Stimulated activated CD4-positive, alpha-beta T cell treated with anti-CD3 and anti-CD28 coated beads, Interleukin-2, amount 100 ng/mL, for 48 hours (primary cell): ENCODE measurements around the gene PRKCH.
"Not testable (repeated sequence)": the region's sequence is repeated elsewhere in the genome, so short reads cannot be mapped to it uniquely, and the experiment has no call there.

ENCODE experiments used
- DNase-seq, 2 donors: peaks; one replicate each; pipeline ENCODE4 v3.0.0-alpha.2; 2020

Gene PRKCH

DNA sequence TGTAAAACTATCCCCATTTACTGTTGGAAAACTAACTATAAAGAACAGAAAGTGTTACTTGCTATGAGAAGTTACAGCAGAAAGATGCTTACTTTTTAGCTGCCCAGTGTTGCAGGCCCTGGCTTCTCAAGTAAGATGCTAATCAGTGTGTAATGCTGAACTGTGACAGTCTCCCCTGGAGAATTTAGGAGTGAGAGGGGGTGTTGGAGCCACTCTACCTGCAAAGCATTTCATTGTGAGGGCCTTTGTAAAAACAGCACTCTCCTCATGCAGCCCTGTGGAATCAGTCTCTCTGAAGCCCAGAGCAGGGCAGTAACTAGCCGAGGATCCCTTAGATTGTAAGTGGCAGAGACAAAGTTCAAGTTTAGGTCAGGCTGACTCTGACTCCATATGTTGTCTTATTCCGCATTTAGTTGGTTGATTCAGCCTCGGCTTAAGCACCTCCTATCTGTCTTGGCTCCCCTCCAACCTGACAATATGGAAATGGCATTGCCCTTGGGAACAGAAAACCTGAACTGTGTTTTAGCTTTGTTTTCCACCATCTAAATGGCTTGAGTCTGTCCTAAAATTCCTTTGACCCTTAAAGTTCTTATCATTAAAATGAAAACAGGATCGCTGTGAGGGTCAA lies 141.3 kb downstream of the PRKCH start:
- no peak for DNase-seq

DNA sequence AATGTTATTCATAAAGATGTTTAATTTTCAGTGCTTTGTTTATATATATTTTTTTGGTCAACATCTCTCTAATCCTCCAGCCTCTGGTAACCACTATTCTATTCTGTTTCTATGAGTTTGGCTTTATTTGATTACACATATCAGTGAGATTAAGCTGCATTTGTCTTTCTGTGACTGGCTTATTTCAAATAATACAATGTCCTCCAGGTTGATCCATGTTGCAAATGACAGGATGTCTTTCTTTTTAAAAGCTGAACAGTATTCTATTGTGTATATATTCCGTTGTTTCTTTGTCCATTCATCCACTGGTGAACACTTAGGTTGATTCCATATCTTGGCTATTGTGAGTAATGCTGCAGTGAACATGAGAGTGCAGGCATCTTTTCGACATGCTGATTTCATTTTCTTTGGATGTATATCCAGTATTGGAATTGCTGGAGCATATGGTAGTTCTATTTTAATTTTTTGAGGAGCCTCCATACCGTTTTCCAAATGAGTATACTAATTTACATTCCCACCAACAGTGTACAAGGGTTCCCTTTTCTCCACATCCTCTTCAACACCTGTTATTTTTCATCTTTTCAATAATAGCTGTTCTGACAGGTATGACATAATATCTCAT lies 142.4 kb downstream of the PRKCH start:
- no peak for DNase-seq

DNA sequence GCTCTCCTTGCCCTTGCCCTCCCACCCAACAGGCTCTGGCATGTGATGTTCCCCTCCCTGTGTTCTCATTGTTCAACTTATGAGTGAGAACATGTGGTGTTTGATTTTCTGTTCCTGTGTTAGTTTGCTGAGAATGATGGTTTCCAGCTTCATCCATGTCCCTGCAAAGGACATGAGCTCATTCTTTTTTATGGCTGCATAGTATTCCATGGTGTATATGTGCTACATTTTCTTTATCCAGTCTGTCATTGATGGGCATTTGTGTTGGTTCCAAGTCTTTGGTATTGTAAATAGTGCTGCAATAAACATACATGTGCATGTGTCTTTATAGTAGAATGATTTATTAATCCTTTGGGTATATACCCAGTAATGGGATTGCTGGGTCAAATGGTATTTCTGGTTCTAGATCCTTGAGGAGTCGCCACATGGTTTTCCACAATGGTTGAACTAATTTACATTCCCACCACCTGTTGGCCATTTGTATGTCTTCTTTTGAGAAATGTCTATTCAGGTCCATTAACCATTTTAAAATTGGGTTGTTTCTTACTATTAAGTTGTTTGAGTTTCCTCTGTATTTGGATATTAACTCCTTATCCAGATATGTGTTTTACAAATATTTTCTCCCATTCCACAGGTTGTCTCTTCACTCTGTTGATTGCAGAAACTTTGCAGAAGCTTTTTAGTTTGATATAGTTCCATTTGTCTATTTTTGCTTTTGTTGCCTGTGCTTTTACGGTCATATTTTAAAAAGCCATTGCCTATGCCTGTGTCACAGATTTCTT lies 143.4 kb downstream of the PRKCH start:
- DNase-seq, result not testable (repeated sequence)

DNA sequence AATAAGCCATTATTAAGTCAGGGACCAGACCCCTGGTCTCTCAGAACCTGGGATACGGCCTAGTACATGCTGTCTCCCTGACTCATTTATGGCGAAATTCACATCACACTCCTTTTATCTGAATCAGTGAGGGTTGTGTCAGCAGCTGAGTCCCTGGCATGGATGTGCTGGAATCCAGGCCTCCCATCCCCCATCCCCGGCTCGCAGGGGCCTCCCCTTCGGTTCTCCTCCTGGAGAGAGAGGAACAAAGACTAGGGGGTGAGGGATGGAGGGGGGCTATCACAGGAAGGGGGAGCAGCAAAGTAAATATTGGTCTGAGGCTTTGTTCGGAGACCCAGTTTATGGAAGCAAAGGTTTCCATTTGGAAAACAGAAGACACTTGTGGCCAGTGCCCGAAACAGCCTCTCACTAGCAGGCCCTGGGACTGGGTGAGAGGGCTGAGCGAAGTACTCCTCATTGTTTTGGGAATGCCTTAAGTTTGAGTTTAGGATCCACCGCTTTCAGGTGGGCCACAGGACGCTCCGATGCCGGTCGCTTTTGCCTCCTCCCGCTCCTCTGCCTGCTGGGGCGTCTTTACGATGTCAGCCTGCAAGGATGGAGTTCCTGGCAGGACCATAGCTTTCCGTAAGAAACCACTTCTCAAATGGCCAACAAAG lies 145.0 kb downstream of the PRKCH start:
- DNase-seq, result no peak

DNA sequence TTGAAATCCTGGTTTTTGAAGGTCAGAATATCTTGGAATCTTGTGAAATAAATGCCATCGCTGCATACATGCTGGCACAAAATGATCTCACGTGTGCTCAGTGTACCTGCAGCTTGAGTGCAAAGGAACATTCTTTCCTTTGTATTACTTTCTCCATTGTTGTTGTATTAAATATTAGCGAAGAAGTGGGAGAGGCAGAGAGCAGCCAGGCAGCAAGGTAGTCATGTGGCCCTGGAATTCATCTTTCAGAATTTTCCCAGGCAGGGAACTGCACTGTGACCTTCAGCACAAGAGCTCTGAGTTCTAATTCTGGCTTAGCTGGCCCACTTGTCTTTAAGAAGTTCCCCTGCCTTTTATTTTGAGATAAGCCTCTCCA lies 145.5 kb downstream of the PRKCH start:
- no peak for DNase-seq

DNA sequence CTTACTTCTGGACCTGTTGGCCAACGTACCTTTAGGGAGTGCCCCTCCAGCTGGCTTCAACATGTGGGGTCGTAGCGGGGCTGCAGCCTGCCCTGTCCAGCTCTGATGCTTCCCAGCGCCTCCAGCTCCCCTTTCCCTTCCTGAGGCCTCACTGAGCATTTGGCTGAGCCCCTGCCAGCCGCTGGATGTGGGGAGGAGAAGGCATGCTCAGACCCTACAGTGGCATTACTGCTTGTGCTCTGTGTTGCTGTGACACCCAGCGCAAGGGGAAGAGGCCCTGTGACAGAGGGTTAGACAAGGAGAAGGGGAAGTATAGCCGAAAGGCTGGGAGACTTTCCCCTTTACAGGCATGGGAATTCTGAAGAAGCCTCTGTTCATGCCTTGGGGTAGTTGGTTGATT lies 145.9 kb downstream of the PRKCH start:
- DNase-seq, result no peak

DNA sequence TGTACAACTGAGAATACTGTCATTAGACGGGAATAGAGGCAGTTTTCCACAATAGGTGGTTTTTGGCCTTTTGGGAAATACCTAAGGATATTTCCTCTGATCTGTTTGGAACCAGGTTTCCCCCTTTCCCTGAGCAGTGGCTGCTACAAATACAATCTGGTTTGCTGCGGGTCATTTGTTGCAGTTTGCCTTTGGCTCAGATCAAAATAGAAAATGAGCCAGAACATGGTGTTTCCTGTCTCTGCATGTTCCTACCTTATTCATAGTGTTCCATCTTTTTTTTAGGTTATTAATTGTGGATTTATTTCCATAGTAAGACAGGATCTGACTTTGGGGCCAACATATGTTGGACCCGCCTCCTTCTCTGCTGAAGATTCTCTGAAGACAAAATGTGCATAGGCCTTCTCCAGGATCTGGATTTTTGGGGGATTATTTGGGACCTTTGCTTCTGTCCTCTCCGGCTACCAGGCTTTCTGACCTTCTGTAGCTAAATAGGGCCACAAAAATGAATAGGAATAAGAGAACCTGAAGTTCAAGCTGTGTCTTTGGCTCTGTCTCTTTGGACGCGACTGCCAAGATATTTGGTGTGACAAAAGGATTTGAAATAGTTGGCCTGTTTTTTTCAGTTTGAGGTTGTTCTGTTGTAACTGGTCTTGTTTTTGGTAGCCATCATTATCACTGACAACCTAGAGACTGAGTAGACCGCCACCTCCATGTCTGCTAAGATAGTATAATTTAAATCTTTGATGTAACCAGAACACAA lies 146.9 kb downstream of the PRKCH start:
- no peak for DNase-seq

DNA sequence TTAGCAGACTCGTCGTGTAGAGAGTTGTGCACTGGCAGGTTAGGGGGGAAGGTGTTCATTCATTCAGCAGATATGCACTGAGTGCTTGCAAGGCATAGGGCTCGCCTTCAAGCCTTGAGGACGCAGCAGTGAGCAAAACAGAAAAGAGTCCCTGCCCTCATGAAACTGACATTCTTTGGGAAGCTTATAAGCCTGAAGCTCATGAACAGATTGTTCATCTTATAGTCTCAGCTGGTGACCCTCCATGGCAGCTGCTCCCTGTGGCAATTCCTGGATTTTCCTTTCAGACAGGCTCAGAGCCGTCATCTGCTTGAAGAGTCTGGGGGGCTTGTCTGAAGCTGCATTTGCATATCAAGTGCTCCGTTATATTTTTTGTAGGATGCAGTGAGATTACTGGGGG lies 148.4 kb downstream of the PRKCH start:
- no peak for DNase-seq

DNA sequence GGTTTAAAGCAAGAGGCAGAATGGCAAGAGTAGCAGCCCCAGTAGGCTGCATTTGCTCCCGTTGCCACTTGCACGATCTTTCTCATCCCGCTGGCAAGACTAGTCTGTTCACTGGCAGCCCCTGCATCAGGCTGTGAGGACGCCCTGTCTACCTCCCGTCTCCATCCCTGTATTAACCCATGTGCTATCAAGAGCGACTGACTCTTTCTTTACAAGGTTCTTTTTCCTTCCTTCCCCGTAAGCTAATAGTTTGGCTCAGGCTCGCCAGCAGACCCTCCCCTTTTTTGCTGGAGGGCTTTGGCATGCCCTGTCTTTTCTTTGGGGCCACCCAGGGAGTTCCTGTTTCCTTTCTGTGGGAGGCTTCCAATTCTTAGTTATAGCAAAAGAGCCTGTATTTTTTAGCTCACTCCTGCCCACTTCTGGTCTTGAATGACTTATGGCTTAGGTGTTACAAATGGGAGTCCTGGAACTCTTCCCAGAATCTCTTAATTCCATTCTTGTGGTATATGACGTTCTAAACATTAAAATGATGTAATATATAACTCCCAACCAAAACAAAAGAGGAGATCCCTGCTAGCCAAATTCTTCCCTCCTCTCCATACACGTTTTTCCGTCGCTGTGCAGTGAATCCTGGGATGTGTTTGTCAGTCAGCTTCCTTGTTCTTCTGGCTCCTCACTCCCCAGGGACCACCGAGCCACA lies 149.0 kb downstream of the PRKCH start:
- DNase-seq, result no peak

DNA sequence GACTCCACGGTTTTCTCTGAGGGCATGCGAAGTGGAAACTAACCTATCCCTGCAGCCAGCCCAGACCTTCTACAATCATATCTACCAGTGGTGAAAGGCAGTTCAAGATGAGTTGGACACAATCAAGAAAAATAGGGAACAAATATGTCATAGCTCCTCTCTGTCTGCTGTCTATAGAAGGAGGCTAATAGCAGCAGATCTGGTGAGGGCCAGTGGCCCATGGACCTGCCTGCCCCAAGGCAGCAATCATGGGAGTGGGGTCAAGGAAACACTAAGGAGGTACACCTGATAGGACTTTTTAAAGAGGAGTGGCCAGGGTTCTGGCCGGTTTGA lies 149.5 kb downstream of the PRKCH start:
- no peak for DNase-seq

DNA sequence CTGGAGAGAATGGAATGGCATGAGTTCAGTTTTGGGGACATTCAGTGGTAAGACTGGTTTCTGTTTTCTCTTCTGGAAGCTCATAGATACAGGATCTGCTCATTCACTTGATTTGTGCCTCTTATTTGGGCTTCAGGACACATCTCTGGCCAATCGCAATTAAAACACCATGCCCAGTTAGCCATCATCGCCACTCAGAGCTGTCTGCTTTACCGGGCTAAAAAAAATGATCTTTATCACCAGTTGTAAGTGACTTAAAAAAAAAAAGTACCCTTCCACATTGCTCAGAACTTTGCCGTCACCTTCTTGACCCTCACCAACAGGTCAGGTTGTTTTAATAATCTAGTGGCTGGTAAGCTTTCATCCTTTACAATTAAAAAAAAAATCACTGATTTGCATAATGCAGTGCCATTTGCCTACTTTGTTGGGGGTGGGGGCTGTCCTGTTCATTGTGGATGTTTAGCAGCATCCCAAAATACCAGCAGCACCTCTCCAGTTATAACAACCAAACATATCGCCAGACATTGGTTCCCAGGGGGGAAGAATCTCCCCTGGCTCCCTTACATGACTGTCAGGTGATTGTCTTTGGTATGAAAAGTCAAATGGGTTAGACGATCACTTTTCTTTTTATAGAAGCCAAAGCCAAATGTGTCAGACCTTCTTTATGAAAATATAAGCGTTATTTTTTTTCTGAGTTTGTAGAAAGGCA lies 150.1 kb downstream of the PRKCH start:
- DNase-seq, result no peak

DNA sequence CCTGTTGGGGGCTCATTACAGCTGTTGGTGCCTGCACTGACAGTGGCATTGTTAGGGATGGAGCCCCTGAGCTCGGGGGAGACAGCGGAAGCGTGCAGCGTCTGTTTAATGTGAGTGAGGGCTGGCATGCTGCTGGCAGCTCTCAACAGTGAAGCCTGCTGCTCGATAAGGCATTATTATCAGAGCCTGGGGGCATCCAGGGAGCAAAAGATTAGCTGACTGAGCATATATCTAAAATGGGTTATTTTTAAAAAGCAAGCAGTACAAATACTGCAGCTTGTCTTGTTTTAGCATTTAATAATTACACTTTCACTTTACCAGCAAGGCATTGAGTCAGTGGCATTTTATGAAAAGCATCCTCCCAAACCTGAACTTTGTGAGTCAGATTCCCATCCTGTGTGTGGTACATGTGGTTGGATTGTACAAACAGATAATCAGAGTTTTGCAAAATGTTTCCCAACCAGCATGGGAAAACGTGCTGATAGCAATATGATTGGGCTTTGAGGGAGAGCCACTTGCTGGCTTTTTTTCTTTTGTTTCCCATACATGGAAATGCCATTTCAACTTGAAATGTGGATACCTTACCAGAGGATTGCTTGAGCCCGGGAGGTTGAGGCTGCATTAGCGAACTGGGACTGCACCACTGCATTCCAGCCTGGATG lies 150.8 kb downstream of the PRKCH start:
- no peak for DNase-seq

DNA sequence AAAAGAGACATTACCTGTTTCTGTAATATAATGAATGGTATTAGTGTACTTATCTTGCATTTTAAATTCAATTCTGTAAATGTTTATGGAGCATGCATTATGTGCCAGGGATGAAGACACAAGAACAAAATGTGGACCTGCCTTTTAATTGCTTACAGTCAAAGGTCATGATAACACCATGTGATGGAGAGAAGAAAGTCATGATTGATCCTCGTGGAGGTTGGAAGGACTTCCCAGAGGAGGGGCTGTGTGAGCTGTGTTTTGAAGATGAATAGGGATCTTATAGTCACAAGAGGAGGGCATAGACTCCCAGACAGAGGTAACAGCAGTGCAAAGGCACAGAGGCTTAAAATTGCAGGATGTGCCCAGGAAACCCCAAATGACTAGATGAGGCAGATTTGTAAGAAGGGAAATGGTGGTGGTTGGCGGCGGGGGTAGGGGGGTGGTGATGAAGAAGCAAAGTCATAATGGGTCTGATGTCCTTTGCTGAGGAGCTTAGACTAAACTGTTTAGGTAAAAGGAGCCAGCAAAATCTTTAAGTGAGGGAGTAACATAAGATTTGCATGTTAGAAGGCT lies 151.5 kb downstream of the PRKCH start:
- peak; percentile 66 to 68 for DNase-seq

DNA sequence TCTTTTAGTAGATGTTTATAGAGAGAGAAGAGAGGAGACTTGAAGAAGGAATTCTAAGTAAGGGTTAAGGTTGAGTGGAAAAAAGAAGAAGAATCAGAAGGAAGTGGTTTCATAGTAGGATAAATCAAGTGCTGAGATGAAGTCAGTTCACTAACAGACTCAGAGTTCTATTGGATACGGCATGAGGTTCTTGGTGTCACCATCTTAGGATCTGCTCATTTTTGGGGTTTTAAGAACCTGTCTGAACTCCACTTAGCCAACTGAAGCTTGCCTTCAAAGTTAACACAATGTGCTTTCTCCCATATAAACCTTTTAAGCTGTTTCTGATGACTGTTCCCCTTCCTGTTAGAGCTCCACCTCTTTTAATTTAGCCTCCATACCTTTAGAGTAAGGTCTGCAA lies 152.6 kb downstream of the PRKCH start:
- no peak for DNase-seq

DNA sequence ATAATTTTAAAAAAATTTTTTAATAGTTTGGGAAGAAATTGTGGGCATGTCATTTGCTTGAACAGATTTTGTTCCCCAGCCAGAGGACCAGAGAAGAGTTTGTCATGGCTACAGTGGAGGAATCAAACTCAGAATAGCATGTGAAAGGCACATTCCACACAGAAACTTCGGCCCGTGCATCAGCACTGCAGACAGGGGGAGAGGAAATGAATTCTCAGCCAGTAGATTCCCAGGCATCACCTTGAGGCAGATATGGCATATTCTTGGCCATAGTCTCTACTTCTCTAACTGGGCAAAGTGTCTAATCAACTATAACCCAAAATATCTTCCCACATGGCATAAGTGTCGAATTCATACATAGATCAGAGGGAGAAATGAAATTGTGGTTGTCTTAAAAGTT lies 153.3 kb downstream of the PRKCH start:
- DNase-seq, result no peak

DNA sequence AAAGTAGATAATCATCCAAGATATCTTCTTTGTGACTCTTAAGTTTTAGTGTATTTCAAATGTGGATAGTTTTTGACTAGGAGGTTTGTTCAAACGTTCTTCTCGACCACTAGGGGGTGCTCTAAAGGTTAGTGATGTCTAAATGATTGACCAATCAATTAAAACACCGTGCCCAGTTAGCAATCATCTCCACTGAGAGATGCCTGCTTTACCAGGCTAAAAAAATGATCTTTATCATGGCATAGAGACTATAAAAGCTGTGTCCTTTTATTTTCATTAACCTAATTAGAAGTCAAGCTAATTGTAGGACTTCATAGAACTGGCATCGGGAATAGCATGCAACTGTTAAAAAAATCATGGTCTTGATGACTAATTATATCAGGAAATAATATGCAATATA lies 153.9 kb downstream of the PRKCH start:
- DNase-seq, result no peak

DNA sequence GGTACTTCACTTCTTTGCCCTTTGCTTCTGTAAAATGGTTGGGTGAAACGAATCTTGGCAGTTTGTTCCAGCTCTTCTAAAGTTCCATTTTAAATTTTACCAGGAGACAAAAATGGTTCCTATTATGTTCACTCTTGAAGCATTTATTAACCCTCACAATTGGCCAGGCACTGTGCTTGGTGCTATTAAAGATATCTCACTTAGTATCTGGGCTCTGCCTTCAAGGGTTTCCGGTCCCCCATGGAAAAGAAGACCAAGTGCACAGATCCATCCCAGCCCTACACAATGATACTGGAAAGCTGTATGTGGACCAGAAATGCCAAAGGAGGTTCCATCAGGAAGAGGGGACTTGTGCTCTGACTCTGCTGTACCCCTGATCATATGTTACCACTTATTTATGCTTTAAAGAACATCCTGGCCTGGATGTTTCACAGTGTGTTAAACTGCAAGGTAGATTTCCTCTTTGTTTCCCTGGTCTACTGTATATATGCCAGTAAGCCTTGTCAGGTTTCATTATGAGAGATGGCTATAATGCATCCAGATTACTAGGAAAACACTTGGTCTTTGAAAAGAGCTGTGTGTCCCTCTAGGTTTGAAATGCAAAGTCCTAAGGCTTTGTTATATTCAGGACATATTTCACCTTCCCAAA lies 154.8 kb downstream of the PRKCH start:
- DNase-seq, result no peak

DNA sequence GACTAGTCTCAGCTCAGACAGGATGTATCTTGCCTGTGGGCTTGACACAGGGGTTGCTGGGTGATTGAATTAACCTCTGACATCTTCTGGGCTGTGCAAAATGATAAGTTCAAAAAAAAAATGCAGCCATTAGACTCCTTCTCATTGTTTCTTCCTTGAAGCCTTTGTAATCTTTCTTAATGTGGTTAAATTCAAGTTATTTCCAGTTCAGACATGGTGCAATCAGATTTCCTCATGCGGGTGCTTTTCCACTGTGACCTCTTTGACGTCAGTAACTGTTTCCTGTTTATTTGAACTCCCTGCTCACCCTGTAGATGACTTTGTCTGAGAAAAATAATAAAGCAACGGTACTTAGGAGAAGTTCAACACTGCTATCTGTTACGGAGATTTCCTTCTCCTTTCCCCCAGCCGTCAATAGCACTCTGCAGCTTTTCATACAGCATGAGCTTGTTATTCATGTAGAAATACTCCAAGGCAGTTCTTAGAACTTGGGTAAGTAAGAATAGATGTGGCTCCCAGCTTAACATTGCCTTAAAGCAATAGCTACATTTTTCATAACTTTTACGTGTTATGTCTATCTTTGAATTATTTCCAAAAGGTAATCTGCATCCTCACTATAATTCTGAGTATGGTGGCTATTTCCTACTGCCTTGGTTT lies 155.5 kb downstream of the PRKCH start:
- no peak for DNase-seq

DNA sequence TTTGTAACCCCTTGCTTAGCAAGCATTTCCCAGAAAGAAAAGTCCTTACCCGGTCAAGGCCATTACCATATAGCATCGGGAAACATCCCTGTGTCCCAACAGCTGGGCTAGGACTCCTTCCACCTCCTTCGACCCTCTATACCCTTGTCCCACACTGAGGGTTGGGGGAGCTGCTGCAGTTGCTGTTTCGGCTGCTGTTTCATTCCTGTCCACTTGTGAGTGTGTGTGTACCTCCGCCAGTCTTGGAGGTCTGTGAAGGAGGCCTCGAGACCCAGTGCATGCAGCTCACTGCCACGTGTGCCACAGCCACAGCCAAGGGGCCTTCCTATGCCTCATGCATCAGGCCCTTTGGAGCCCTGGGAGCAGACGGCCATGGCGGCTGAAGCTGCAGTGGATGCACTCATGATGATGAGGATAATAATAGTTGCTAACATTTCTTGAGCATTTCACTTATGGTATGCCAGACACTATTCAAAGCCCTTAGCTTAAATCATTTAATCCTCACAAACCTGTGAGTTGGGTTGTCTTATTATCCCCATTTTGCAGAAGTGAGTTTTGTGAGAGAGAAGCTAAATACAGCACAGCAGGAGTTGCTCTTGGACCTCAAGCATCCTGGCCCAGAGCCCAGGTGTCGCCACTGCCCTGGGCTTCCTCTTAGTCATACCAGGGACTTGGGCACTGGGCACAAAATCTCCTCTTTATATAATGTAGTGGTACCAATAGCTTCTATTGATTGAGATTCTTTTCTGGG lies 156.5 kb downstream of the PRKCH start:
- DNase-seq, result no peak
